Suprapubic skin (tissue), 4 donors: ENCODE measurements around the gene E2F6. TPM values are rescaled to one million over a fixed set of nuclear protein-coding genes. Genes with fewer than 3 reads are reported as not detected.

Experiments
- DNase-seq, 2 donors: peaks; one replicate each; pipeline ENCODE4 v3.0.0-alpha.2; 2019; ENCODE audit warnings: low spot score in 2 of 2
- H3K27ac ChIP-seq: fragments of 200-600 bp; sonication (generic); one replicate; pipeline ENCODE4 v1.5.1; 2019
- H3K27me3 ChIP-seq: fragments of 200-600 bp; sonication (generic); one replicate; pipeline ENCODE4 v1.5.1; 2019
- H3K36me3 ChIP-seq: fragments of 200-600 bp; sonication (generic); one replicate; pipeline ENCODE4 v1.5.1; 2019
- H3K4me1 ChIP-seq: fragments of 200-600 bp; sonication (generic); one replicate; pipeline ENCODE4 v1.5.1; 2019
- H3K4me3 ChIP-seq: fragments of 200-600 bp; sonication (generic); one replicate; pipeline ENCODE4 v1.5.1; 2019; ENCODE audit warnings: mild to moderate bottlenecking
- H3K9me3 ChIP-seq: fragments of 200-600 bp; sonication (generic); one replicate; pipeline ENCODE4 v1.5.1; 2019
- CTCF ChIP-seq, 2 donors: fragments of 200-600 bp in 1 of 2; fragments of 450-650 bp in 1 of 2; sonication (generic) in 1 of 2; IDR thresholded peaks; one replicate each; pipeline ENCODE4 v1.5.1; 2016 to 2019; ENCODE audit warnings: antibody characterized with exemption in 2 of 2, mild to moderate bottlenecking in 1 of 2, moderate library complexity in 1 of 2
- EP300 ChIP-seq: sonication (generic); formaldehyde crosslinking; IDR thresholded peaks from one replicate; pipeline ENCODE4 v1.6.1; 2017; ENCODE audit warnings: antibody characterized with exemption
- POLR2A ChIP-seq, 2 donors: fragments of 450-650 bp; IDR thresholded peaks; one replicate each; pipeline ENCODE4 v1.6.1; 2017; ENCODE audit warnings: antibody characterized with exemption in 2 of 2, mild to moderate bottlenecking in 2 of 2, moderate library complexity in 2 of 2
- POLR2AphosphoS5 ChIP-seq, 3 donors: sonication (generic); formaldehyde crosslinking; IDR thresholded peaks; one replicate each; pipeline ENCODE4 v1.6.1; 2017; ENCODE audit warnings: antibody characterized with exemption in 3 of 3
- WGBS: methylation state at CpG from one replicate; pipeline ENCODE4 v1.1.5; 2018; 5-methylcytosine and 5-hydroxymethylcytosine counted together
- total RNA-seq, 4 donors: library from RNA; depleted of rRNA; stranded (reverse); fragments of >200 nt; gene quantifications; one replicate each; pipeline ENCODE4 v1.1.0, GENCODE V29; 2016

The E2F6 gene
- total RNA-seq, 4 donors from 2014 or later: 9.3 to 15.7 (median 10.3) TPM

DNA sequence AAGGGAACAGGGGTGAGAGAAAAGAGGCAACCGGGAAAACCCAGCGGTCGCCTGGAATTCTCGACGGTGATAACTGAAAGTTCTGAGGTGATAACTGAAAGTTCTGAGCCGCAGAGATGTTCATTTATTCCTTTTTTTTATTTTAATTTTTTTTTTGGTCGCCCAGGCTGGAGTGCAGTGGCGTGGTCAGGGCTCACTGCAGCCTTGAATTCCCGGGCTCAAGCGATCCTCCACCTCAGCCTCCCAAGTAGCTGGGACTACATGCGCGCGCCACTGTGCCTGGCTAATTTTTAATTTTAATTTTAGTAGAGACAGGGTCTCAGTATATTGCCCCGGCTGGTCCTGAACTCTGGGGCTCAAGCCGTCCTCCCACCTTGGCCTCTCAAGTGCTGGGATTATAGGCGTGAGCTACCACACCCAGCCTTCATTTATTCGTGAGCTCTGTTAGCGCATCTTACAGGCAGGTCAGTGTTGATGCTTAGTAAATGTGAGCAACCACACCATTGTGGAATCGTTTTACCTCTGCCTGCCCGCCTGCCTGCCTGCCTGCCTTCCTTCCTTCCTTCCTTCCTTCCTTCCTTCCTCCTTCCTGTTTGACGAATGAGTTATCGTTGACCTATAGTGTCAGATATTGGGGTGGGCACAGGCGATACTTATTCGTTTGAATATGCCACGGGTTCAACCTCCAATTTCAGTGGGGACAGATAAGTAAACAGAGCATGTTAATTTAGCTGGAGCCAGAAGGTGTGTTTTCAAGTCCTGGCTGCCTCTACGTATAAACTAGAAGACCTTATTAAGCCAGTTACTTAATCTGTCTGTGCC lies 557 bp upstream of the E2F6 start:
- H3K4me3 ChIP-seq: peak overlapping the region; percentile 76
- peak overlapping the region; percentile 93 for H3K27ac ChIP-seq
- 39% methylated on average over 26 of the region's 26 CpGs for WGBS
- H3K27me3 ChIP-seq: no peaks in the 10 kb centered on the region
- TF ChIP-seq POLR2A (IDR thresholded peaks at IDR 0.05) (no peak), POLR2AphosphoS5 (IDR thresholded peaks at IDR 0.05) (no peak), CTCF (IDR thresholded peaks at IDR 0.05) (no peak), EP300 (no peak)
- peaks cover 41% of the 10 kb centered on the region for H3K4me1 ChIP-seq
- H3K36me3 ChIP-seq: peaks cover 4% of the 10 kb centered on the region
- no peaks in the 10 kb centered on the region for H3K9me3 ChIP-seq
- DNase-seq: no peak

GRCh38 chr2:11465110-11465484 lies 864 bp downstream of the E2F6 start:
- H3K4me3 ChIP-seq: peak overlapping the region; percentile 76
- no peaks in the 10 kb centered on the region for H3K27me3 ChIP-seq
- no peaks in the 10 kb centered on the region for H3K9me3 ChIP-seq
- H3K4me1 ChIP-seq: peaks cover 41% of the 10 kb centered on the region
- H3K36me3 ChIP-seq: peaks cover 4% of the 10 kb centered on the region
- DNase-seq: no peak
- TF ChIP-seq CTCF (IDR thresholded peaks at IDR 0.05) (no peak), POLR2A (IDR thresholded peaks at IDR 0.05) (no peak), EP300 (no peak), POLR2AphosphoS5 (IDR thresholded peaks at IDR 0.05) (no peak)
- H3K27ac ChIP-seq: peak overlapping the region; percentile 93
- WGBS: 46% methylated on average over 6 of the region's 6 CpGs

DNA sequence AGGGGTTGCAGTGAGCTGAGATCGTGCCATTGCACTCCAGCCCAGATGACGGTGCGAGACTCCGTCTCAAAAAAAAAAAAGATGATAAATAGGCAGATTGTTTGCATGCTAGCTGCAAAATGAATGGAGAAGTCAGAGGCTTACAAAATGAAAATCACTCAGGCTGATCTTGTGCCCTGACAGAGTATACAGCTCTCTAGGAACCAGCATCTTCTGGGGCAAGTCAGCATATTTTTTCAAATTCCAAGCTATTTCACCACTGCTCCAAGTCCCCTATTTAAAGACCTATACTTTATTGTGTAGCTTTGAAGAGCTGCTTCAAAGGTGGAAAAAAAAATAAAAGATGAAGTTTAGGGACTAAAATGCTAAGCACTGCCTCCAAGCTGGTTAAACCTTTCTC lies 6.1 kb downstream of the E2F6 start:
- Histone ChIP-seq H3K4me1 (peaks cover 34% of the 10 kb centered on the region), H3K27me3 (no peaks in the 10 kb centered on the region), H3K27ac (no peak overlapping the region), H3K36me3 (peaks cover 11% of the 10 kb centered on the region), H3K4me3 (no peak overlapping the region), H3K9me3 (no peaks in the 10 kb centered on the region)
- no peak for DNase-seq
- TF ChIP-seq POLR2AphosphoS5 (IDR thresholded peaks at IDR 0.05) (no peak), CTCF (IDR thresholded peaks at IDR 0.05) (no peak), EP300 (no peak), POLR2A (IDR thresholded peaks at IDR 0.05) (no peak)
- 93% methylated on average over 4 of the region's 4 CpGs for WGBS

DNA sequence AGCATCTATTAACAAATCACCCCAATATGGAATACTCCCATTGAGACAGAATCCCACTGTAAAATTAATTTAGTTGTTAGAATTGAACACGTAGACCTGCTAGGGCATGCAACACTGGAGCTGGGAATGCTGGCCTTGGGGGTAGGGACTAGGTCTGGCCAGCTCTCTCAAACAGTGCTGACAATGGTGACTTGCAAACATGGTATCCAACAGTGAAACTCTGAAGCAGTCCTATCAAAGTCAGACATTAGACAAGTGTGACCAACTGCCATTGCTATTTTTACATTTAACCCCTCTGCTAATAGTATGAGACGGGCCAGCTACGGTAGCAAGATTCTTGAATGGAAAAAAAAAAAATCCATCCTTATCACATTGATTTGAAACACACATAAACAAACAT lies 7.2 kb downstream of the E2F6 start:
- 87% methylated on average over 3 of the region's 3 CpGs for WGBS
- H3K4me1 ChIP-seq: peaks cover 23% of the 10 kb centered on the region

More for the DNA sequence above, 7.2 kb downstream of the E2F6 start:
- Histone ChIP-seq H3K36me3 (peaks cover 11% of the 10 kb centered on the region), H3K27ac (no peak overlapping the region), H3K9me3 (no peaks in the 10 kb centered on the region), H3K27me3 (no peaks in the 10 kb centered on the region), H3K4me3 (no peak overlapping the region)
- TF ChIP-seq EP300 (no peak), POLR2AphosphoS5 (IDR thresholded peaks at IDR 0.05) (no peak), CTCF (IDR thresholded peaks at IDR 0.05) (no peak), POLR2A (IDR thresholded peaks at IDR 0.05) (no peak)
- no peak for DNase-seq
